T follicular helper cell (primary cell): ENCODE data around the gene POLRMT.

Experiments
- DNase-seq: peaks from one replicate; pipeline ENCODE4 v3.0.0-alpha.2; 2020; ENCODE audit warnings: low read depth

Gene POLRMT

DNA sequence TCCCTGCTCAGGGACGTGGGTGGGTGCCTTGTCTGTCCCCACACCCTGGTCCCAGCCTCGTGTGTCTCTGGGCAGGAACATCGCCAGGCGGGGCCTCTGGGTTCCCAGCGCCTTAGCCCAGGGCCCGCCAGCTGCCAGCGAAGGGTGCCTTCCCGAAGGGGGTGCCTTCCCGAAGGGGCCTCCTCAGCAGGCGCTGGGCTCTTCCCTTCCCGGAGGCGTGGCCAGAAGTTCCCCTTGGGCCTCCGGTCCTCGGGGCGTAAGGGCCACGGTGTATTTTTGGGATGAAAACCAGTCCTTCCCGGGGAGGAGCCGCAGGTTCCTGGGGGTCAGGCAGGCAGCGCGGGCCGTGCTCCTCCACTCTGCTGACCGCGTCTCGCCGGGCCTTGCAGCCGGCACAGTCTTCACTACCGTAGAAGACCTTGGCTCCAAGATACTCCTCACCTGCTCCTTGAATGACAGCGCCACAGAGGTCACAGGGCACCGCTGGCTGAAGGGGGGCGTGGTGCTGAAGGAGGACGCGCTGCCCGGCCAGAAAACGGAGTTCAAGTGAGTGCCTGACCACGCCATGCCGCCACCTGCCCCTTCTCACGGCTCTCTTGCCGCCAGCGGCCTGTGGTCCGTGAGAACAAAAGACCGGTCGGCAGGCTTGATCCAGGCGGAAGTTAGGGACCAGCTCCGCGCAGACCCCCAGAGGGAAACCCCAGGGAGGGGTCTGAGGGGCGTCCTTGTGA is 54.1 kb downstream of the POLRMT start:
- no peak for DNase-seq

DNA sequence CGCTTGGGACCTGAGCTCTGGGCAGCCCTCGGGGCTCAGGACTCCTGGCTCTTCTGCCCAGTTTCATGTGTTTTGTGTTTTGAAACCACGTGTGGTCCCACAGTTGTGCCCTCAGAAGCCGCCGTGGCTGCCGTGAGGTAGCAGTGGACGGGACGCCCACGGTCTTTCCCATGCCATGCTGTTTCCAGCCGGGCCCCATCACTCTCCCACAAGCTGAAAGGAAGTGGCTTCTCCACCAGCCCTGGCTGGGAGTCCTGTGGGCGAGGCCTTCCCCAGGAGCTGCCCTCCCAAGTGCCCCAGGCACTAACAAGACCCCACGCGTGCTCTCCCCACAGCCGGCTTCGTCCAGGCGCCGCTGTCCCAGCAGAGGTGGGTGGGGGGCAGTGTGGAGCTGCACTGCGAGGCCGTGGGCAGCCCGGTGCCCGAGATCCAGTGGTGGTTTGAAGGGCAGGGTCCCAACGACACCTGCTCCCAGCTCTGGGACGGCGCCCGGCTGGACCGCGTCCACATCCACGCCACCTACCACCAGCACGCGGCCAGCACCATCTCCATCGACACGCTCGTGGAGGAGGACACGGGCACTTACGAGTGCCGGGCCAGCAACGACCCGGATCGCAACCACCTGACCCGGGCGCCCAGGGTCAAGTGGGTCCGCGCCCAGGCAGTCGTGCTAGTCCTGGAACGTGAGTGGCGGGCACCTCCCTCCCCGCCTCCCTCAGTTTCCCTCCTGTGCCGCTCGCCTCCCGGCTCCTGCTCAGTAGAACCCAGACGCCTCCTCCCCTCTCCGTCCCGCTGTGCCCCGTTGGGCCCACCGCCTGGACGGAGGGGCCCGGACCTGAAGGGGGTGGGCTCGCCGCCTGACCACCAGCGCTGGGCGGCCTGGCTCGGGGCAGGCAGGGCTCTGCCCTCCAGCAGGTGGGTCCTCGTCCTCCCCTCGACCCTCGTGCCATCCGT is 55.6 kb downstream of the POLRMT start:
- DNase-seq: no peak

DNA sequence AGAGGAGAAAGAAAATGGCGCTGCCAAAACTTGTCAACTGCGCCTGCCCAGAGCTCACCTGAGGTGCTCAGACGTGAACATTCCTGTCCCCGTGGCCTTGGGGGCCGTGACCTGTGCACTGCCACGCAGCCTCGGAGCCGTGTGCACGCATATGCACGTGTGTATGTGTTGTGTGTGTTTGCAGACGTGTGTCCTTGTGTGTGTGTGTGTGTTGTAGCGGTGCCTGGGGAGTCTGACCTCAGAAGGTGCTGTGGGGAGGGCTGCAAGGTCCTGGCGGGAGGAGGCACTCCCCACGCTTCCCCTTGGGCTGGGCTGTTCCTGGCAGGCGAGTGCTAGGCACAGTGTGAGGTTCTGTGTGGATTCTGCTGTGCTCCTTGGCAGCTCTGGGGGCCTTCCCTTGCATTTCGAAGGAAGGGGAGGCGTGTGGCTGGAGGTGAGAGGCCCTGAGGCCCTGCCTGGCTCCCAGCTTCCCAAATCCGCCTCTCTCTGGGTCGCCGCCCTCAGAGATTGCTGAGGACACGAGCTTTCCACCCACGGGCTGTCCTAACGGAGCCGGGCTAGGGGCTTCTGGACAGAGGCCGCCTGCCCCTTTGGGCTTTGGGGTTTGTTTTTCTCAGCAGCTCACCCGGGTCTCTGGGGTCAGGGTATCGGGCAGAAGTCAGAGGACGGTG is 56.4 kb downstream of the POLRMT start:
- DNase-seq: no peak

DNA sequence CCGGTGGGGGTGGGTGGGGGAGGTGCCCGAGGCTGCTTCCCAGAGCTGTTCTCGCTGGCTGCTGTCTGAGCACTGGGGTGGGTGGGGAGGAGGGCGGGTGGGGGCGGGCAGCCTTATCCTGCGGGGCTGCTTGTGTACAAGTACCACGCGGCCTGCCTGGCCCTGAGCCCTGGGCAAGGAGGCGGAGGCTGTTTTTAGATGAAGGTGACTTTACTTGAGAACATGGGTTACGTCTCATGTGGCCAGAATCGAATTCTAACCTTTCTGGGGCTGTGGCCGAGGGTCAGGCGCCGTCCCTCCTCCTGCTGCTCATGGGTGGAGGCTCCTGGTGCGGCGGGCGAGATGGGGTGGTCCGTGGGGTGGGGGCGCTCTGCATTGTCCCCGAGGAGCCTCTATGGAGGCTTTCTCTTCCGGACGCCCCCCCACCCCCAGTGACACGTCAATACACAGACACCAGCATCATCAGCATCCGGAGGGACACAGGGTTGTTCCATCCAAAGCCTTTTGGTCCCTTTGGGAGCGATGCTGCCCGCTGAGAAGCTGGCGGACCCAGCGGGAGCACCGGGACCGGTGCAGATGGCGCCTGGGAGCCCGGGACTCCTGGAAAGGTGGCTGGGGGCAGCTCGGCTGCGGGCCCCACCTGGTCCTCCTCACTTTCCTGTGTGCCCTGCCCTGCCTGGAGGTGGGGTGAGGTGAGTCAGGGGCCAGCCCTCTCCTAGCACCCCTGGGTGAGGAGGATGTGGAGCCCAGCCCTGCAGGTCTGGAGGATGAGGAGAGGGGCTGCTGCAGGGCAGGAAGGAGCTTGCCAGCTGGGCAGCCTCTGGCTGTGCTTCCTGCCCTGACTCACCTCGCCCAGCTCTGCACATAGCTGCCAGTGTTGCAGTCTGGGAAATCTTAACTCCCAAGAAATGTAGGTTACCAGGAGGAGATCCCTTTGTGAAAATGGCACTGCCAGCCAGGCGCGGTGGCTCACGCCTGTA is 57.5 kb downstream of the POLRMT start:
- no peak for DNase-seq

DNA sequence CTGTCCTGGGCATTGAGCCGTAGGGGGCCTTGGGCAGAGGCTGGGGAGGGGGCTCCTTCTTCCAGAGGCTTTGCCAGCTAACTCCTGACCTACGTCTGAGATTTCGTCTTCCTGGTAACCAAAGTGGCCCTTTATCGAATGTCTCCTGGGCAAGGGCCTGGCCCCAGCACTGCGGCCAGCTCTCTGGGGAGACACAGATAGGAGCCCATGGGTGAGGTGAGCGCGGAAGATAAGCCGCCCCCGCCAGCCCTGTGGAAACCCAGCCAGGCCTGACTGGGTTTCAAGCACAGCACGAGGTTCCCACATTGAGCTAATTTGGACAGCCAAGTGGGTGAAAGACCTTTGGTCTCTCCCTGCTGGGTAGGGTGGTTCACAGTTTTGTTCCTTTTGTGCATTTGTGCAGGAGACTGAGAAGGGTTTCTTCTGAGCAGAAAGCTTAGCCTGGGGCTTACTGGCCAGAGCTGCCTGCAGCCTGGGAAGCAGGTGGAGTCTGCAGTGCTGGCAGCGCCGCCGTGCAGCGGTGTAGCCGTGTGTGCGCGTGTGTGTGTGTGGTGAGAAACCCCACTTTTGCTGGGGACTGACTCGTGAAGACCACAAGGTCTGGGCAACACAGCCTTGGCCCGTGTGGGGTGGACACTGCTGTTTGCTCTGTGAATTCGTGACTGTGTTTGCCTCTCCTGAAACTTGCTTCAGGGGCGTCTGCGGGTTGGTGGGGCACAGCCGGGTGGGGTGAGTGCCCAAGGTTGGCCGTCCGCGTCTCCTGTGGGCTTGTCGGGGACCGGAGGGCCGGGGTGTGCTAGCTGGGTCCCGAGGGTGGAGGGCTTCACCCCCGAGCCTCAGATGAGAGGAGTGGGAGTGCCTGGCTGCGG is 58.4 kb downstream of the POLRMT start:
- DNase-seq: no peak

DNA sequence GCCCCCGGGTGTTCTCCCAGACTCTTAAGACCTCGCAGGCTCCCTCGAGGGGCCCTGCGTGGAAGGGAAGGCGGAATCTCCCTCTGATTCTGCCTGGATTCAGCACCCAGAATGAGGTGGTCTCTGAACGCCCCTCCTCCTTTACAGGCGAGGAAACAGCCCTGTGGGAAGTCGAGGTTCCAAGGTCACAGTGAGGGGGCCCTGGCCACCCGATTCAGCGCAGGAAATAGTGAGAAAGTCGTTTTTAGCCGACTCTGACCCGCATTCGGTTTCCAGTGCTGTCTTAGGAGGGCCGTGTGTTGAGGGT is 59.9 kb downstream of the POLRMT start:
- no peak for DNase-seq

DNA sequence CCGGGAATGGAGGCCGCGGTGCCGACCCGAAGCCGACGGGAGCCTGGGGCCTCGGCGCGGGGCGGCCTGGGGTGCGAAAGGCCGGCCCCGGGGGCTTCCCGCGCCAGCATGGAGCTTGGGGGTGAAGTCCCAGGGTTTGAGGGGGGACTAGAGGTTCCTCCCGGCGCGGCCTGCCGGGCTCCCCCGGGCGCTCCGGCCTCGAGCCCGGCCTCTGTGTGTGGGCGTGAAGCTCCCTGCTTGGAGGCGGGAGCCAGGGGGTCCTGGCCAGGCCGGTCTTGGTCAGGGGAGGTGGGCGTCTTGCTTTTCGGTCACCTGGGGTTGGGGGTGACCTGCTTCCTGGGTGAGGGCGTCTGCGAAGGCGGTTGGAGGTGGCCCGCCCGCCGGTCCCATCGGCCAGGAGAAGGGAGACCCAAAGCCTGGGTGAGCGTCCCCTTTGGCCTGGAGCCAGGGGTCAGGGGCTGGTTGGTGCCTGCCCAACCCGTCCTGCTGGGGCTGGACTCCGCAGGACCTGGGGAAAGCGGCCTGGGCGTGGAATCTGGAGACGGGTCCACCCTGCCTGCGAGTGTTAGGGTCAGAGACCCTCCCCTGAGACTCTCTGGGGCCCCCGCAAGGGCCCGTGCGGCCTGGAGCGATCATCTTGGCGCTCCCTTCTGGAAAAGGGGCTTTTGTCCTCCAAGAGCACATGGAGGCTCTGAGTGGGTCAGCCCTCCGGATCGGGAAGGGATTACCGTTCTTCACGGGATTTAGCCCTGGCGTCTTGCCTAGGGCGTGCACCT is 60.4 kb downstream of the POLRMT start:
- no peak for DNase-seq

DNA sequence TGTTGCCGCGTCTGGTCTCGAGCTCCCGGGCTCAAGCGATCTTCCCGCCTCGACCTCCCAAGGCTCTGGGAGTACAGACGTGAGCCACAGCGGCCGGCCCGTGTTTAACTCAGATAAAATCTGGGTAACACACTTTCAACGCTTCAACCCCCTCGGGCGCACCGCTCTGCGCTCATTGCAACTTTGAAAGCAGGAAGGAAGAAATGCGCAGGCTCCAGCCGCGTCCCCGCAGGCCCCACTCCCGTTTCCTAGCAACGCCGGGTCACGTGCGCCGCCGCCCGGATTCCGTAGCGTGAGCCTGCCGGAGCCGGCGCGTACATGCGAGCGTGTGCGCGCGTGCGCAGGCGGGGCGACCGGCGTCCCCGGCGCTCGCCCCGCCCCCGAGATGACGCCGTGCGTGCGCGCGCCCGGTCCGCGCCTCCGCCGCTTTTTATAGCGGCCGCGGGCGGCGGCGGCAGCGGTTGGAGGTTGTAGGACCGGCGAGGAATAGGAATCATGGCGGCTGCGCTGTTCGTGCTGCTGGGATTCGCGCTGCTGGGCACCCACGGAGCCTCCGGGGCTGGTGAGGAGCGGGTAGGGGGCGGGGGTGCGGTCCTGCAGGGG is 61.1 kb downstream of the POLRMT start, which contains the start of gene BSG:
TSS of gene BSG (plus strand) at position 457 of the 603 bp plus-strand sequence. CDS start at position 496, 39 bp downstream.
- peak; percentile 99 for DNase-seq

DNA sequence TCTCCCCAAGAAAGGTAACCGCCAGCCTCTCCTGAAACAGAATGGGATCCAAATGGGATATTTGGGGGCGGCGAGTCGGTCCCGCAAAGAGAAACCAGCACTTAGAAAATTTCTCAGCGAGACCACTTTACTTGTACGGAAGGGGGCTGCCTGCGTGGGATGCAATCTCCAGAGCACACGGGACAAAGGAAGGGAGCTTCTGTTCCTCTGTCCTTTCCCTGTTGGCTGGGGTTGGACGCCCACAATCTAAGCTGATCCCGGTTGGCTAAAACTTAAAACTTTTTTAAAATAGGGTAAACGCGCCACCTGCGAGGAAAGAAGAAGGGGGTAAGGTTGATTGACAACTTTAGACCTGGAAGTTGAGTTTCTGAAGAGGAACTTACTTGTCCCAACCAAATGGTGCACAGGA is 61.8 kb downstream of the POLRMT start:
- peak; percentile 25 for DNase-seq

DNA sequence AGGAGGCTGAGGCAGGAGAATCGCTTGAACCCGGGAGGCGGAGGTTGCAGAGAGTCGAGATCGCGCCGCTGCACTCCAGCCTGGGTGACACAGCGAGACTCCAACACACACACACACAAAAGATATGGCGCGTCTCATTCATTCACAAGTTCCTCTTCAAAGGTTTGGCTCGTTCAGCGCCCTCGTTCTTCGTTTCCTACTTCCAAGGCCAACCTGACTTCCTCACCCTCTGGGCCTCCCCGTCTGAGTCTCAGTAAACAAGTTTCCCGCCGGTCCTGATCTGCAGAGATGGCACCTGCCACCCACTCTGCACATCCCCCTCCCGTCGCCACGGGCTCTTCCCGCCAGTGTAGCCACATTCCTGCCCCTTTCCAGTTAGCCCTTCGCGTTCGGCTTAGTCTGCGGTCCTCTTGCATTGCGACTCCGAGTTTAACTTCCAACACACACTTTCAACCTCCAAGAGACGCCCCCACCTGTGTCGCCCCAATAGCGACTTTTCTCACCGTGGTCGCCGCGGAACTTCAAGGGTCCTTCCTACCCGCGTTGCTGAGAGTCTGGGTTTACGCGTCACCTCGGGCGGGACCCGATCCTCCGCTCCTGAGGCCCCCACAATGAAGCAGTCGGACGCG is 62.3 kb downstream of the POLRMT start:
- DNase-seq: peak; percentile 55

DNA sequence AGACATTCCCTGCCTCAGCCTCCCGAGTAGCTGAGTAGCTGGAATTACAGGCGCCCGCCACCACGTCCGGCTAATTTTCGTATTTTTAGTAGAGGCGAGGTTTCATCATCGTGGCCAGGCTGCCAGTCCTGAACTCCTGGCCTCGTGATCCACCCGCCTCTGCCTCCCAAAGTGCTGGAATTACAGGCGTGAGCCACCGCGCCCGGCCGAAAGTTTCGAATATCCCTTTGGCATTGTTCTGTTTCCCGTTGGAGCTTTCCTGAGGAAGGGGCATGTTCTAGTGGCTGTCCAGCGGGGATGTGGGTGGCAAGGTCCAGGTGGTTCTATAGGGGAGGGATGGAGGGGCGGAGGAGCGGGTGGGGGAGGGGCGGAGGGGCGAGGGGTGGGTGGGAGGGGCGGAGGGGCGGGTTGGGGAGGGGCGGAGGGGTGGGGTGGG is 63.1 kb downstream of the POLRMT start:
- DNase-seq: no peak

DNA sequence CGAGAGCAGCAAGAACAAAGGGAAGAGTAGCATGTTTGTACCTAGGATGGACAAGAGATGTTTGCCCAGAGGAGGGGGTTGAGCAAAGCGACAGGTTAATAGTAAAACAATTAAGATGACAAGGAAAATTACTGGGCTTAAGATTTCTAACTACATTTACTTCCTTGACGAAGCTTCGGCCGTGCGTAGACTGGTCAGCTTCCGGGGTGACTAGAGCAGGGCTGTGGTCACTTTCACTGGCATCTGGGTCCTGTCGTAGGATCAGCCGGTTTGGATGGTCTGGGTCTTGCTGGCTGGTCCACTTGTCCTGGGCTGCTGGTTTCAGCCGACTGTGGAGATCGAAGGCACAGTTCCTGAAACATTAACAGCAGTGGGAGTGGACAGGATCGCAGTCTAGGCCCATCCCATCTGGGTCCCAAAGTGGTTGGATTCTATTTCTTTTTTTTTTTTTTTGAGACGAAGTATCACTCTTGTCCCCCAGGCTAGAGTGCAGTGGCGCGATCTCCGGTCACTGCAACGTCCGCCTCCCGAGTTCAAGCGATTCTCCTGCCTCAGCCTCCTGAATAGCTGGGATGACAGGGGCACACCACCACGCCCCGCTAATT is 65.9 kb downstream of the POLRMT start:
- no peak for DNase-seq
